Umbilical cord (tissue), 2 donors: ENCODE results near the gene SKA1. TPM values are rescaled to one million over a fixed set of nuclear protein-coding genes. Genes with fewer than 3 reads are reported as not detected.
A peak's percentile ranks its signal among the peaks of the same experiment; 100 is the strongest.
"Not testable (repeated sequence)": the region's sequence is repeated elsewhere in the genome, so short reads cannot be mapped to it uniquely, and the experiment has no call there.

Experiments used
- DNase-seq: peaks from one replicate; pipeline ENCODE4 v3.0.0-alpha.2; 2015; ENCODE audit warnings: low spot score
- total RNA-seq: library from RNA; depleted of rRNA; stranded (reverse); fragments of >200 nt; gene quantifications from one replicate; pipeline ENCODE4 v1.2.3, GENCODE V29; 2014; ENCODE audit warnings: low replicate concordance; ENCODE audit not compliant: insufficient read depth

SKA1 gene
- total RNA-seq, 1 donor from 2014 or later, result 2.9 TPM

- no peak for DNase-seq
Measured at GRCh38 chr18:50395093-50395492, 20.2 kb downstream of the SKA1 start.

- DNase-seq, result no peak
Measured at GRCh38 chr18:50396005-50396660, 21.3 kb downstream of the SKA1 start.

GRCh38 chr18:50397023-50397422 lies 22.2 kb downstream of the SKA1 start:
- no peak for DNase-seq

- DNase-seq, result no peak
Measured at GRCh38 chr18:50398099-50398498, 23.3 kb downstream of the SKA1 start.

GRCh38 chr18:50398947-50399346 lies 24.1 kb downstream of the SKA1 start:
- DNase-seq, result no peak

GRCh38 chr18:50399582-50399981 lies 24.7 kb downstream of the SKA1 start:
- DNase-seq, result no peak

- not testable (repeated sequence) for DNase-seq
Measured at GRCh38 chr18:50400438-50400837, 25.6 kb downstream of the SKA1 start.

- no peak for DNase-seq
Measured at GRCh38 chr18:50401295-50401694, 26.4 kb downstream of the SKA1 start.

GRCh38 chr18:50401888-50402287 lies 27.0 kb downstream of the SKA1 start:
- peak; percentile 38 for DNase-seq

GRCh38 chr18:50404752-50405581 lies 30.1 kb downstream of the SKA1 start:
- DNase-seq, result not testable (repeated sequence)

GRCh38 chr18:50405582-50406271 lies 30.9 kb downstream of the SKA1 start:
- DNase-seq, result no peak

GRCh38 chr18:50409236-50409635 lies 34.4 kb downstream of the SKA1 start:
- no peak for DNase-seq

GRCh38 chr18:50410008-50410407 lies 35.2 kb downstream of the SKA1 start:
- DNase-seq, result no peak

GRCh38 chr18:50410894-50411293 lies 36.0 kb downstream of the SKA1 start:
- DNase-seq, result no peak

GRCh38 chr18:50416832-50417231 lies 42.0 kb downstream of the SKA1 start:
- DNase-seq, result not testable (repeated sequence)

GRCh38 chr18:50417705-50418104 lies 42.9 kb downstream of the SKA1 start:
- DNase-seq, result not testable (repeated sequence)

GRCh38 chr18:50418650-50419049 lies 43.8 kb downstream of the SKA1 start:
- DNase-seq, result no peak

- DNase-seq, result peak; percentile 36
Measured at GRCh38 chr18:50422286-50422898, 47.5 kb downstream of the SKA1 start.

GRCh38 chr18:50424877-50425690 lies 50.2 kb downstream of the SKA1 start:
- peak; percentile 80 for DNase-seq

GRCh38 chr18:50427896-50428295 lies 53.0 kb downstream of the SKA1 start:
- DNase-seq, result no peak
